ENCODE data around the gene CRB2.

CRB2 gene

GRCh38 chr9:123378956-123379660, 23.1 kb downstream of the CRB2 start:
- Histone ChIP-seq H3K36me3 (peaks cover 37% of the 10 kb centered on the region), H3K27ac (no peak overlapping the region; the same call in 1 of the 2 replicates), H3K27me3 (ENCODE audit: insufficient read depth, low read depth, severe bottlenecking) (no peaks in the 10 kb centered on the region), H3K9me3 (ENCODE audit: severe bottlenecking) (no peaks in the 10 kb centered on the region), H3K4me3 (ENCODE audit: low read depth, low read length) (no peak overlapping the region)
- TF ChIP-seq CTCF (IDR thresholded peaks at IDR 0.05; ENCODE audit: low read depth, low read length): no peak
- DNase-seq: no peak

- Histone ChIP-seq H3K4me3 (ENCODE audit: low read depth, low read length) (no peak overlapping the region), H3K9me3 (ENCODE audit: severe bottlenecking) (no peaks in the 10 kb centered on the region), H3K36me3 (peaks cover 24% of the 10 kb centered on the region), H3K27ac (no peak overlapping the region), H3K27me3 (ENCODE audit: insufficient read depth, low read depth, severe bottlenecking) (no peaks in the 10 kb centered on the region)
- no peak for TF ChIP-seq CTCF (IDR thresholded peaks at IDR 0.05; ENCODE audit: low read depth, low read length)
- no peak for DNase-seq
Measured at GRCh38 chr9:123380852-123381705, 25.1 kb downstream of the CRB2 start.

GRCh38 chr9:123382653-123383511, 26.9 kb downstream of the CRB2 start:
- Histone ChIP-seq H3K4me3 (ENCODE audit: low read depth, low read length) (no peak overlapping the region), H3K27me3 (ENCODE audit: insufficient read depth, low read depth, severe bottlenecking) (no peaks in the 10 kb centered on the region), H3K9me3 (ENCODE audit: severe bottlenecking) (no peaks in the 10 kb centered on the region), H3K36me3 (peaks cover 14% of the 10 kb centered on the region), H3K27ac (no peak overlapping the region)
- DNase-seq: no peak
- TF ChIP-seq CTCF (IDR thresholded peaks at IDR 0.05; ENCODE audit: low read depth, low read length): no peak

- DNase-seq: no peak
- no peak for TF ChIP-seq CTCF (IDR thresholded peaks at IDR 0.05; ENCODE audit: low read depth, low read length)
- Histone ChIP-seq H3K4me3 (ENCODE audit: low read depth, low read length) (no peak overlapping the region), H3K27ac (no peak overlapping the region; the same call in 1 of the 2 replicates), H3K36me3 (peaks cover 9% of the 10 kb centered on the region; the same call in 1 of the 2 replicates), H3K9me3 (ENCODE audit: severe bottlenecking) (no peaks in the 10 kb centered on the region), H3K27me3 (ENCODE audit: insufficient read depth, low read depth, severe bottlenecking) (no peaks in the 10 kb centered on the region)
Measured at GRCh38 chr9:123383512-123384170, 27.6 kb downstream of the CRB2 start.

GRCh38 chr9:123387686-123388085, 31.7 kb downstream of the CRB2 start:
- no peak for TF ChIP-seq CTCF (IDR thresholded peaks at IDR 0.05; ENCODE audit: low read depth, low read length)
- Histone ChIP-seq H3K27ac (no peak overlapping the region), H3K4me3 (ENCODE audit: low read depth, low read length) (no peak overlapping the region), H3K9me3 (ENCODE audit: severe bottlenecking) (peaks cover under 1% of the 10 kb centered on the region), H3K27me3 (ENCODE audit: insufficient read depth, low read depth, severe bottlenecking) (no peaks in the 10 kb centered on the region), H3K36me3 (no peaks in the 10 kb centered on the region; the same call in 1 of the 2 replicates)
- DNase-seq: no peak

Data from WERI-Rb-1 (cell line).